Stimulated activated CD8-positive, alpha-beta memory T cell treated with anti-CD3 and anti-CD28 coated beads, Interleukin-15, amount 100 ng/mL, for 4 hours (primary cell): ENCODE results near the gene RNF220.

ENCODE experiments used
- DNase-seq, 2 donors: peaks; one replicate each; pipeline ENCODE4 v3.0.0-alpha.2; 2020; ENCODE audit warnings: low read depth in 2 of 2

RNF220 gene

GRCh38 chr1:44611419-44611818 lies 206.4 kb downstream of the RNF220 start:
- DNase-seq = no peak

- DNase-seq = no peak
Measured at GRCh38 chr1:44611866-44612265, 206.8 kb downstream of the RNF220 start.

- DNase-seq = no peak
Measured at GRCh38 chr1:44613941-44614340, 208.9 kb downstream of the RNF220 start.

GRCh38 chr1:44616284-44616990 lies 211.4 kb downstream of the RNF220 start:
- DNase-seq = no peak

- DNase-seq = no peak
Measured at GRCh38 chr1:44616991-44617702, 212.1 kb downstream of the RNF220 start.

GRCh38 chr1:44617703-44618029 lies 212.6 kb downstream of the RNF220 start:
- DNase-seq = no peak

GRCh38 chr1:44619261-44619900 lies 214.3 kb downstream of the RNF220 start:
- no peak for DNase-seq

- no peak for DNase-seq
Measured at GRCh38 chr1:44620072-44620471, 215.0 kb downstream of the RNF220 start.

GRCh38 chr1:44621841-44622286 lies 216.8 kb downstream of the RNF220 start:
- DNase-seq = no peak

GRCh38 chr1:44624268-44624901 lies 219.3 kb downstream of the RNF220 start:
- DNase-seq = no peak

GRCh38 chr1:44625348-44625747 lies 220.3 kb downstream of the RNF220 start:
- DNase-seq = no peak

- no peak for DNase-seq
Measured at GRCh38 chr1:44628962-44629756, 224.1 kb downstream of the RNF220 start.

GRCh38 chr1:44630116-44630515 lies 225.1 kb downstream of the RNF220 start:
- no peak for DNase-seq

- DNase-seq = no peak
Measured at GRCh38 chr1:44631333-44631646, 226.2 kb downstream of the RNF220 start.

- DNase-seq = peak; percentile 81 to 84
Measured at GRCh38 chr1:44631647-44632539, 226.8 kb downstream of the RNF220 start.

GRCh38 chr1:44632598-44632997 lies 227.5 kb downstream of the RNF220 start:
- DNase-seq = no peak

- DNase-seq = no peak
Measured at GRCh38 chr1:44634606-44635189, 229.6 kb downstream of the RNF220 start.

- no peak for DNase-seq
Measured at GRCh38 chr1:44635439-44635838, 230.4 kb downstream of the RNF220 start.

GRCh38 chr1:44636083-44636687 lies 231.1 kb downstream of the RNF220 start:
- DNase-seq = no peak
